K562 (cell line): ENCODE measurements around the gene HDHD3. TPM values are rescaled to one million over a fixed set of nuclear protein-coding genes. Genes with fewer than 3 reads are reported as not detected.

Source experiments
- ATAC-seq: fragments of 200-7000 bp; cut with Tn5 transposase; 3 replicates; pipeline ENCODE4 v1.9.1; 2020; ENCODE audit warnings: moderate library complexity
- BruUV-seq: library from RNA; stranded (reverse); fragments of 400-500 nt; replicated peaks from 2 replicates; lab custom pipeline; 2021; lab: Mats Ljungman, UMichigan
- CTCF ChIA-PET: fragments of 300-600 bp; formaldehyde crosslinking; extraction: SDS; loops from one replicate; lab custom pipeline; 2021; ENCODE audit warnings: low intra/inter-chr PET ratio; lab: Yijun Ruan, JAX
- POLR2A ChIA-PET: fragments of 300-600, 350-650 bp; sonication (Branson Sonifier 250); formaldehyde crosslinking; extraction: SDS; loops from one replicate; lab custom pipeline; 2021; ENCODE audit warnings: antibody characterized with exemption, inconsistent platforms; lab: Yijun Ruan, JAX
- DNase-seq, 4 experiments: peaks; one replicate each; pipeline versions ENCODE4 v3.0.0 to v3.0.0-alpha.2; 2011 to 2018; ENCODE audit warnings: low spot score in 3 of 4, mixed read lengths in 3 of 4; ENCODE audit errors: extremely low read depth in 1 of 4
- FAIRE-seq: peaks from 2 replicates; lab custom pipeline; 2011; peaks lifted over from hg19 to GRCh38; lab: Jason Lieb, UNC
- H2AFZ ChIP-seq: 2 replicates; pipeline ENCODE4 v1.6.0; 2011; ENCODE audit warnings: low read depth, low read length, control low read depth, inconsistent platforms
- H3K27ac ChIP-seq: fragments of 200-600 bp; 3 replicates; pipeline ENCODE4 v1.8.0; 2011; ENCODE audit warnings: low read depth, mild to moderate bottlenecking, control low read depth, inconsistent platforms, low read length, moderate library complexity, mixed read lengths; ENCODE audit errors: extremely low read depth
- H3K27me3 ChIP-seq, 2 experiments: fragments of 300-600 bp in 1 of 2; 2 replicates in 1 of 2; 3 replicates in 1 of 2; pipeline versions ENCODE4 v1.6.0 to v1.8.0; 2011; ENCODE audit warnings: inconsistent platforms in 2 of 2, low read length in 2 of 2, mild to moderate bottlenecking in 1 of 2, mixed read lengths in 1 of 2, moderate library complexity in 1 of 2; ENCODE audit not compliant: control insufficient read depth in 2 of 2, insufficient read depth in 2 of 2
- H3K36me3 ChIP-seq: fragments of 300-600 bp; 3 replicates; pipeline ENCODE4 v1.8.0; 2011; ENCODE audit warnings: mild to moderate bottlenecking, low read length, inconsistent platforms; ENCODE audit not compliant: control insufficient read depth, insufficient read depth
- H3K4me1 ChIP-seq, 2 experiments: fragments of 200-600 bp in 1 of 2; replicated peaks in 1 of 2; 2 replicates in 1 of 2; 3 replicates in 1 of 2; pipeline versions ENCODE4 v1.5.1 to v1.8.0; 2011; ENCODE audit warnings: inconsistent platforms in 2 of 2, low read length in 2 of 2, mild to moderate bottlenecking in 1 of 2, mixed read lengths in 1 of 2, moderate library complexity in 1 of 2; ENCODE audit not compliant: control insufficient read depth in 2 of 2, insufficient read depth in 2 of 2
- H3K4me2 ChIP-seq: 2 replicates; pipeline ENCODE4 v1.6.1; 2011; ENCODE audit warnings: low read length, control low read depth, inconsistent platforms, mixed read lengths; ENCODE audit not compliant: insufficient read depth
- H3K4me3 ChIP-seq: fragments of 200-600 bp; sonication (generic), shearing (Covaris generic); 2 replicates; pipeline ENCODE4 v1.5.1; 2016; ENCODE audit warnings: control low read depth, inconsistent platforms
- H3K79me2 ChIP-seq: fragments of 200-600 bp; 3 replicates; pipeline ENCODE4 v1.8.0; 2011; ENCODE audit warnings: low read length, inconsistent platforms; ENCODE audit not compliant: control insufficient read depth, insufficient read depth
- H3K9ac ChIP-seq, 2 experiments: 2 replicates each; pipeline versions ENCODE4 v1.6.0 to v1.6.1; 2011; ENCODE audit warnings: low read depth in 2 of 2, low read length in 2 of 2, control low read depth in 1 of 2, inconsistent platforms in 1 of 2, mild to moderate bottlenecking in 1 of 2, mixed read lengths in 1 of 2; ENCODE audit not compliant: insufficient read depth in 1 of 2
- H3K9me1 ChIP-seq: one replicate; pipeline ENCODE4 v1.6.0; 2011; ENCODE audit warnings: inconsistent platforms, mild to moderate bottlenecking, low read length, moderate library complexity; ENCODE audit not compliant: control insufficient read depth, insufficient read depth
- H3K9me3 ChIP-seq: replicated peaks from 2 replicates; pipeline ENCODE4 v1.5.1; 2011; ENCODE audit warnings: low read depth, low read length, inconsistent platforms; ENCODE audit not compliant: control insufficient read depth, insufficient read depth
- H4K20me1 ChIP-seq: replicated peaks from 2 replicates; pipeline ENCODE4 v1.6.1; 2011; ENCODE audit warnings: low read length, inconsistent platforms, mixed read lengths; ENCODE audit not compliant: control insufficient read depth, insufficient read depth
- KDM5B ChIP-seq: fragments of 200-600 bp; sonication (generic); IDR thresholded peaks from 2 replicates; pipeline ENCODE4 v1.6.1; 2012; ENCODE audit warnings: low read depth, mild to moderate bottlenecking, moderate library complexity, low read length, control low read depth, inconsistent platforms; ENCODE audit not compliant: insufficient replicate concordance
- TAF1 ChIP-seq: IDR thresholded peaks from 2 replicates; pipeline ENCODE4 v1.6.1; 2011; ENCODE audit warnings: mild to moderate bottlenecking, low read length, moderate library complexity; ENCODE audit not compliant: insufficient read depth, control insufficient read depth, severe bottlenecking; ENCODE audit errors: extremely low read depth
- TCFL5 ChIP-seq: fragments of 250-450 bp; sonication (Bioruptor Pico); conservative IDR thresholded peaks from 2 replicates; pipeline ENCODE4 v1.6.1; 2021; ENCODE audit warnings: mild to moderate bottlenecking, moderate library complexity, matching md5 sums
- WGBS: fragments of 100-300 bp; shearing (Covaris generic); methylation state at CpG from one replicate; pipeline ENCODE4 v1.1.6; 2016; ENCODE audit warnings: low coverage, mixed read lengths; ENCODE audit not compliant: insufficient coverage; ENCODE audit errors: missing lambda C conversion rate; 5-methylcytosine and 5-hydroxymethylcytosine counted together
- in situ Hi-C: fragments of 300-500 bp; cut with MboI; formaldehyde crosslinking; loops from 4 replicates; pipeline ENCODE4 v1.15.0; 2018; ENCODE audit warnings: inconsistent platforms, mixed read lengths
- intact Hi-C: fragments of 100-400 bp; cut with micrococcal nuclease; formaldehyde crosslinking; loops from 2 replicates; pipeline ENCODE4 v1.14.2; 2022
- polyA plus RNA-seq, 8 experiments: library from polyadenylated mRNA; depleted of rRNA in 4 of 8; stranded (reverse) in 5 of 8; unstranded in 3 of 8; fragments of >200 nt; fragmentation: Nextera tagmentation in 2 of 8; fragmentation: Illumina TruSeq in 1 of 8; extraction: Ambion mirVana in 2 of 8; extraction: Trizol in 1 of 8; gene quantifications; 2 replicates each; pipeline versions ENCODE4 v1.2.1 to v1.2.3, GENCODE V29; 2011 to 2014; ENCODE audit warnings: inconsistent platforms in 1 of 8, missing spikeins in 1 of 8
- total RNA-seq, 7 experiments: library from RNA; depleted of rRNA in 6 of 7; stranded (reverse); fragments of >200 nt in 6 of 7; fragmentation: Illumina TruSeq in 2 of 7; extraction: Trizol in 2 of 7; gene quantifications; 2 replicates each; pipeline versions ENCODE4 v1.2.1 to v1.2.3, GENCODE V29; 2011 to 2021; ENCODE audit warnings: low replicate concordance in 1 of 7
- TF ChIP-seq, protein P1 (sequence below): fragments of 250-450 bp; sonication (Bioruptor Pico); IDR thresholded peaks from 2 replicates; pipeline ENCODE4 v1.5.0; 2021
- TF ChIP-seq, protein P2 (sequence below): sonication (generic); formaldehyde crosslinking; IDR thresholded peaks from 2 replicates; pipeline ENCODE4 v1.8.1; 2023; ENCODE audit warnings: mild to moderate bottlenecking, missing genetic modification reagents
- TF ChIP-seq, protein P3 (sequence below): fragments of 450-650 bp; formaldehyde crosslinking; IDR thresholded peaks from 2 replicates; pipeline ENCODE4 v1.4.0; 2020; ENCODE audit warnings: mild to moderate bottlenecking, moderate library complexity
- TF ChIP-seq, protein P4 (sequence below): fragments of 200-400 bp; formaldehyde crosslinking; IDR thresholded peaks from 2 replicates; pipeline ENCODE4 v1.6.1; 2017; ENCODE audit warnings: mild to moderate bottlenecking, low read depth, low read length, moderate library complexity

HDHD3 gene
- total and polyA plus RNA-seq, 9 of the 15 experiments (the other 6 are each of a cell fraction or from before 2014, with no cell fraction given) = 1.1 to 19.1 (median 10.9) TPM

DNA sequence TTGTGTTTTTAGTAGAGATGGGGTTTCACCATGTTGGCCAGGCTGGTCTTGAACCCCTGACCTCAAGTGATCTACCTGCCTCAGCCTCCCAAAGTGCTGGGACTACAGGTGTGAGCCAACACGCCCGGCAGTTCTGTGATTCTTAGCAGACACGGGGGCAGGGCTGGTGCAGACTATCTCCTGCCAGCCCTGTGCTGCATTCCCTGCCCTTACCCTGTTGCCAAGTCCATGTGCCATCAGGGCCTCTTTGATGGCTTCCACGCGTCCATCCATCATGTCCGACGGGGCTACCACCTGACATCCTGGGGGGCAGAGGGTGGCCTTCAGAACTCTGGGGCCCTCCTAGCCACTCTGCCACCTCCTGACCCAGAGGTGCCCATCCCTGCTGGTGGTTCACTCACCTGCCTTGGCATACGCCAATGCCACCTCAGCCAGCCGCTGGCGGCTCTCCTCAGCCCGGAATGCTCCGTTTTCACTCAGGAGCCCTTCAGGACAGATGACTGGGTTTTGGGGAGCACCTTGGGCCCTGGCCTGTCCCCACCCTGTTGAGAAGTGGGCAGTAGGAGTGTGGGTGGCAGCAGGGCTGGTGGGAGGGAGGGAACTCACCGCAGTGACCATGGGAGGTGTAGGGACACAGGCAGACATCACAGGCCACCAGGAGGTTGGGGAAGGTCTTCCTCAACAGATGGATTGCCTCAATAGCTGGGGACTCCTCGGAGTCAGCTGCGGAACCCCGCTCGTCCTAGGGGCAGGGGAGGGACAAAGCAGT lies 13.6 kb upstream of the HDHD3 start (continued):
- no peak for TF ChIP-seq KDM5B
- TF ChIP-seq, protein P1, sequence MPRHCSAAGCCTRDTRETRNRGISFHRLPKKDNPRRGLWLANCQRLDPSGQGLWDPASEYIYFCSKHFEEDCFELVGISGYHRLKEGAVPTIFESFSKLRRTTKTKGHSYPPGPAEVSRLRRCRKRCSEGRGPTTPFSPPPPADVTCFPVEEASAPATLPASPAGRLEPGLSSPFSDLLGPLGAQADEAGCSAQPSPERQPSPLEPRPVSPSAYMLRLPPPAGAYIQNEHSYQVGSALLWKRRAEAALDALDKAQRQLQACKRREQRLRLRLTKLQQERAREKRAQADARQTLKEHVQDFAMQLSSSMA (CRISPR knock-in tag) = no peak

DNA sequence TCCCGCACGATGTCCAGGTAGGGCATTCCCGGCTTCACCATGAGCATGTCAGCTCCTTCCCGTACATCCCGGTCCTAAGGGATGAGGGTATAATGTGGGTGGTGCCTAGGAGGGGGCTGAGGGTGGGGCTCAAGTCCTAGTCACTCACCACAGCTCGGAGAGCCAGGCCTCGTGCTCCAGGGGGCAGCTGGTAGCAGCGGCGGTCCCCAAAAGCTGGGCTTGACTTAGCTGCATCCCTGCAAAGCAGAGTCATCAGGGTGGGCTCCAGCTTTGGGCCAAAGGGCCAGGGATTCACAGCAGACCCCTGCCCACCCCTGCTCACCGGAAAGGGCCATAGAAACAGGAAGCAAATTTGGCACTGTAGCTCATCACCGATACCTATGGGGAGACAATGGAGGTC lies 12.7 kb upstream of the HDHD3 start:
- no peaks in the 10 kb centered on the region for H3K27me3 ChIP-seq
- no peak overlapping the region for H3K4me3 ChIP-seq
- no peaks in the 10 kb centered on the region for H4K20me1 ChIP-seq
- TF ChIP-seq, protein P2, sequence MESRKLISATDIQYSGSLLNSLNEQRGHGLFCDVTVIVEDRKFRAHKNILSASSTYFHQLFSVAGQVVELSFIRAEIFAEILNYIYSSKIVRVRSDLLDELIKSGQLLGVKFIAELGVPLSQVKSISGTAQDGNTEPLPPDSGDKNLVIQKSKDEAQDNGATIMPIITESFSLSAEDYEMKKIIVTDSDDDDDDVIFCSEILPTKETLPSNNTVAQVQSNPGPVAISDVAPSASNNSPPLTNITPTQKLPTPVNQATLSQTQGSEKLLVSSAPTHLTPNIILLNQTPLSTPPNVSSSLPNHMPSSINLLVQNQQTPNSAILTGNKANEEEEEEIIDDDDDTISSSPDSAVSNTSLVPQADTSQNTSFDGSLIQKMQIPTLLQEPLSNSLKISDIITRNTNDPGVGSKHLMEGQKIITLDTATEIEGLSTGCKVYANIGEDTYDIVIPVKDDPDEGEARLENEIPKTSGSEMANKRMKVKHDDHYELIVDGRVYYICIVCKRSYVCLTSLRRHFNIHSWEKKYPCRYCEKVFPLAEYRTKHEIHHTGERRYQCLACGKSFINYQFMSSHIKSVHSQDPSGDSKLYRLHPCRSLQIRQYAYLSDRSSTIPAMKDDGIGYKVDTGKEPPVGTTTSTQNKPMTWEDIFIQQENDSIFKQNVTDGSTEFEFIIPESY (CRISPR knock-in tag) = no peak
- TF ChIP-seq, protein P3, sequence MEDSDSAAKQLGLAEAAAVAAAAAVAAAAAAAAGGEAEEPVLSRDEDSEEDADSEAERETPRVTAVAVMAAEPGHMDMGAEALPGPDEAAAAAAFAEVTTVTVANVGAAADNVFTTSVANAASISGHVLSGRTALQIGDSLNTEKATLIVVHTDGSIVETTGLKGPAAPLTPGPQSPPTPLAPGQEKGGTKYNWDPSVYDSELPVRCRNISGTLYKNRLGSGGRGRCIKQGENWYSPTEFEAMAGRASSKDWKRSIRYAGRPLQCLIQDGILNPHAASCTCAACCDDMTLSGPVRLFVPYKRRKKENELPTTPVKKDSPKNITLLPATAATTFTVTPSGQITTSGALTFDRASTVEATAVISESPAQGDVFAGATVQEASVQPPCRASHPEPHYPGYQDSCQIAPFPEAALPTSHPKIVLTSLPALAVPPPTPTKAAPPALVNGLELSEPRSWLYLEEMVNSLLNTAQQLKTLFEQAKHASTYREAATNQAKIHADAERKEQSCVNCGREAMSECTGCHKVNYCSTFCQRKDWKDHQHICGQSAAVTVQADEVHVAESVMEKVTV = no peak
- no peak for TF ChIP-seq TAF1
- TF ChIP-seq TCFL5 (CRISPR knock-in tag) = no peak
- TF ChIP-seq, protein P4, sequence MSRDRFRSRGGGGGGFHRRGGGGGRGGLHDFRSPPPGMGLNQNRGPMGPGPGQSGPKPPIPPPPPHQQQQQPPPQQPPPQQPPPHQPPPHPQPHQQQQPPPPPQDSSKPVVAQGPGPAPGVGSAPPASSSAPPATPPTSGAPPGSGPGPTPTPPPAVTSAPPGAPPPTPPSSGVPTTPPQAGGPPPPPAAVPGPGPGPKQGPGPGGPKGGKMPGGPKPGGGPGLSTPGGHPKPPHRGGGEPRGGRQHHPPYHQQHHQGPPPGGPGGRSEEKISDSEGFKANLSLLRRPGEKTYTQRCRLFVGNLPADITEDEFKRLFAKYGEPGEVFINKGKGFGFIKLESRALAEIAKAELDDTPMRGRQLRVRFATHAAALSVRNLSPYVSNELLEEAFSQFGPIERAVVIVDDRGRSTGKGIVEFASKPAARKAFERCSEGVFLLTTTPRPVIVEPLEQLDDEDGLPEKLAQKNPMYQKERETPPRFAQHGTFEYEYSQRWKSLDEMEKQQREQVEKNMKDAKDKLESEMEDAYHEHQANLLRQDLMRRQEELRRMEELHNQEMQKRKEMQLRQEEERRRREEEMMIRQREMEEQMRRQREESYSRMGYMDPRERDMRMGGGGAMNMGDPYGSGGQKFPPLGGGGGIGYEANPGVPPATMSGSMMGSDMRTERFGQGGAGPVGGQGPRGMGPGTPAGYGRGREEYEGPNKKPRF = no peak
- no peak overlapping the region for H3K9ac ChIP-seq
- H3K79me2 ChIP-seq = no peaks in the 10 kb centered on the region
- in situ Hi-C loops (no loop called here), intact Hi-C loops (no loop called here)
- H3K27ac ChIP-seq = no peak overlapping the region
- peaks cover 1 to 8% of the 10 kb centered on the region in 2 experiments; a peak in 3 of 5 replicates for H3K4me1 ChIP-seq
- H3K4me2 ChIP-seq = no peak overlapping the region
- H3K36me3 ChIP-seq = peaks cover 36% of the 10 kb centered on the region; the same call in 2 of the 3 replicates
- no peak for DNase-seq
- FAIRE-seq = no peak
- BruUV-seq = no TSS peak
- POLR2A ChIA-PET = interaction anchor here (0.6 to 1.0 kb wide), 2 partner anchors 9 to 94 kb away, joined by 3 read pairs; no protein-coding TSS in a partner anchor
- no peaks in the 10 kb centered on the region for H3K9me1 ChIP-seq
- ATAC-seq = no peak
- no peaks in the 10 kb centered on the region for H3K9me3 ChIP-seq
- CTCF ChIA-PET = no interaction called here
- WGBS = 87% methylated on average over 8 of the region's 11 CpGs
- no peak overlapping the region for H2AFZ ChIP-seq
